ENCODE results near the gene ROBO1.

Gene ROBO1

DNA sequence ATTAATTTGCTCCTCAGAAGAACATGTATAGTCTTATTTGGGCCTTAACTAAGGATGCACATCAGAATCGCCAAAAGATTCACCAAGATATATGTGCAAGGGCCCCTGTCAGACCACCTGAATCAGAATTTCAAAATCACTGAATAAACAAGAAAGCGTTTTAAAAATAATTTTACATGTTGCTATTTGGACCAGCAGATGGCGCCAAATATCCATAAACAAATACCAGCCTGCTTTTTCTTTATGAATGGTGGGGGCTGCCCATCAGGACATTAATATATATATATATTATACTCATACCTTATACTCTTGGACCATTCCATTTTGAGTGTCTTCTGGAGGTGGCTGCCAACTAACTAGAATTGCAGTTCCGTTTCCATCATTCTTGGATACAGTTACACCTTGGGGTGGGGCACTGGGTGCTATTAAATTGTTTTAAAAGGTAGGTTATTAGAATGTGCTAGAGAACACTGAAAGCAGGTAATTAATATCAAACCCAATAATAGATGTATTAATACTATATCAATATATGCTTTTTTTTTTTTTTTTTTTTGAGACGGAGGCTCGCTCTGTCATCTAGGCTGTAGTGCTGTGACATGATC lies 1108.3 kb downstream of the ROBO1 start:
- DNase-seq, result peak in 10 of 56 donors; percentile 3 to 63 (median 14)

DNA sequence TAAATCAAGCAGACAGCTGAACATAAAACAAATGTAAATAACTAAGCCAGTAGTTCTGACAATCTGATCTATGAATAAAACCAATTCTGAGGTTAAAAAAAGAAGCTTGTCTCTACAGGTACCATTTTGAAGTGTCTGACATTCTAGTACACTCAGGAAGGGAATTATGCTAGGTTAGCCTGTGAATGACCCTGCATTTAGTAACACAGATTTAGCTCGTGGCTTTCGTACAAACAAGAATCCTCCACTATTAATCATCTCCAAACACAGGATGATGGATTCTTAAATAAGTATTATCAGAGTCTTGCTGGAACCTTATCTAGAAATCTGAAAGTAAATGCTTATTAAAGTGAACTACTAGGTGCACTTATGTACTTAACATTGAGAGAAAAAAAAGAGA lies 1120.1 kb downstream of the ROBO1 start:
- DNase-seq, result no peak

DNA sequence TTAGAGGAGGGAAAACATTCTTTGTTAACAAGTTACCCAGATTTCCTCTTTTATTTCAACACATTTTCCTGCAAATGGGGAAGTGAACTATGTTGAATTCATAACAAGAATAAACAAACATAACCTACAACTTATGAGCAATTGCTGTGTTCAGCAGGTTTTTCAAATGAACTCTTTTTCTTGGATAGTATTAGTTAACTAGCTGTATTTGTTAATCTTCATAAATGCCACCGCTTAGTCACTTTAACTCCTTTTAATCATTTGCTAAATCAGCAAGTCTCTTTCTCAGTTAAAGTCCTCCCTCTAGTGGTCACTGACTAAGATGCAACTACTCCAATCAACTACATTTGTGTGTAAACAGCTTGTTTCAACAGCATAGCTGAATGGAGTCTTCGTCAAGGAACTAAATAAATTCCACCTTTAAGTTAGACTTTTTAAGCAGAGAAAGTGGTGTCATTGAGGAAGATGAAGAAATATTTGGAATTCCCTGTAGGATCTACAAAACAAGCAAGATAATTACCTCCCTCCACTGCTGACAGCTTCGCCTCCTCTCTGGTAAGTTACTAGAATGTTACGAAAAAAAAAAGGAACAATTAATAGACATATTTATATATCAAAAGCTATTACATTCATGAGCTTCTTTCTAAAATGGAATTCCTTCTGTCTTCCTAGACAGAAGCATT lies 1122.0 kb downstream of the ROBO1 start:
- peak in 2 of 56 donors; percentile 3 to 9 for DNase-seq

DNA sequence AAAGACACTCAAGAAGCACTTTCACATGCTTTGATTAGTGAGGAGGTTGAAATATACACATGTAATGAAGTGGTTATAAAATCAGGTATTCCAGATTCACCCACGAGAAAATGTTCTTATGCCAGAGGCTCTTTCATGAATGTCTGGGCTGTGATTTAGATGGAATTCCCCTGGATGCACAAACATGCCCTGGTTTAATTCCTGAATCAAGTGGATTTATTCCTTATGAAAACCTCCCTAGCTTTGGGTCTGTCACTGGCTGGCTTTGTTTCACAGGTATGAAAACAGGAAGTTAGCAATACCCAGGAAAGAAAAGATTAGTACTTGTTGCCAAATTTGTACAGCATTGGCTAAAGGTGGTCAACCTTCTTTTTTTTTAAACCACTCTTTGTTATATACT lies 1123.0 kb downstream of the ROBO1 start:
- DNase-seq, result no peak

DNA sequence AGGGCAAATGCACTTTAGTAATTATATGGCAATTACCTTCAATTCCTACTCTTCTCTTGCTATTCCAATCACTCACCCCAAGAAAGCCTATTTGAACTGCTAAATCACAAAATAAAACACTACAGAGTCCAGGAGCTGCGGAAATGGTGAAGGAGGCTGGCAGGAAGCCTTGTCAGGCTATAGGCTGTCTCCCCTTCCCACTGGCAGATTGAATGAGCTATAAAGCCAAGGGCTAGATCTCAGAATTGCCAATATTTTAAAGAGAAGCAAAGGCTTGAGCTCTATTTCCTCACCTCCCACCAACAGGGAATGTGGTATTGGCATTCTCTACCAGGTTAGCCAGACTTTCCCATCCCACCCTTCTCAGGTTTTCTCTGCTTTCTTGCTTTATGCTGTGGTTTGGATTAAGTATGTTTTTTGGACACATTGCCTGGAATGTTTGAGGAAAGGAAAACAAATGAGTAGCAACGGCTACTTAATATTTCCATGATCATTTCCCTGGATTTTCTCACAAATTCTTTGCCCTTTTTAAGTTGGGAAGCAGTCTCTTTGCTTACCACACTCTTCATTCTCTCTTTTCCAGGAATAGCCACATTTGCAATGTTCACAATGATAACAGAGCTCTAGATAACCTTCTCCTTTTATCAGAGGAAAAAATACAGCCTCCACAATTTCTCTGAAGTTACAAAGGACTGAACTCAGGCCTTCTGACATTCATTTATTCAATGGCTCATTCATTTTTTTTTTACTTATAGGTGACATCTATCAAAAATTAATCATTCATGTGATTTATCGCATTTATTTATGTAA lies 1125.4 kb downstream of the ROBO1 start:
- no peak for DNase-seq

DNA sequence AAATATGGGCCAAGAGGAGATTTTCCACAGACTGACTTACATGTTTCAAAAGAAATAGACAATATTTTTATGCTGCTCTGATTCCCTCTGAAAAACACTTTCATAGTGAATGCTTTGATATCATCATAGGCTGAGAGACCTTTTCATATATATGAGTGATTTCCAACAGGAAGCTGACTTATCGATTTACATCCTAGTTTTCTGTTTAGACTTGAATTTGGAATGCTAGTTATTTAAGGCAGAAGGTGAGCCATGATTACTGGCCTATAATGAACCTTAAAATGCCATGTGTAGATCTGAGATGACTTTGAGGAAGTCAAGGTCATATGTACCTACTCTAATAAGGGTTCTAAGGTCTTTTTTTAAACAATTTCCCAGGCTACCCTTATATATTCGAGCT lies 1126.1 kb downstream of the ROBO1 start:
- DNase-seq, result no peak

DNA sequence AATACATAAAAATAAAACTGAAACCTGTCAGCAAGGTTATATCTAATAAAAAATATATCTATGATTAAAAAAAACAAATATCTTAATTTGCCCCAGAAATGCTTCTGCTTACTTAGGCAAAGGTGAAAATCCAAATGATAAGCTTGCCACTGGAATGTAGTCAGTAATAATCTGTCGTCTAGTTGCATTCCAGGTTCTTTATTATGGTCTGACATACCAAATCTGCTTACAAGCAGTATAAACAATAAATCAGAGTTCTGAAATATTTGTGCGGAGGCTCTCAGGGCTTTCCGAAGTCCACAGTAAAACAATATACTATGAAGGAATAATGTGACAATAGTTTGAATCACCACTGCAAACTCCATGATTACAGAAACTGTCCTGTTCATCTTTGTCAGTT lies 1133.5 kb downstream of the ROBO1 start:
- no peak for DNase-seq

DNA sequence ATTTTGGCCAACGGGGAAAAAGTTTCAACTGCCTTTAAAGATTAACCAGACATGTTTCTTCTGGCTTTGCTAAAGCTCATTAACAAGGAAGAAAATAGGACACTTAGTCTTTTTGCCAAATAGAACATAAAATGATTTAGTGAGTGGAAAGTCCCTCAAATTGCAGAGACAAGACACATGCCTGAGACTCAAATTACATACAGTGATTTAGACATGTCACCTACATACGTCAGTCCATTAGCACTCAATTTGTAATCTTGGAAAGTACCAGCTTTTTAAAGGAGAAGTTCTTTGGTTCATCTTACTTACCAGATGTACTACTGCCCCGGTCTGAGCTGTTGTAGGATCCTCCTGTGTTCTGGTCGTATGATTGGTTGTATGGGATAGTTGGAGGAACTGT lies 1134.2 kb downstream of the ROBO1 start:
- DNase-seq, result no peak

DNA sequence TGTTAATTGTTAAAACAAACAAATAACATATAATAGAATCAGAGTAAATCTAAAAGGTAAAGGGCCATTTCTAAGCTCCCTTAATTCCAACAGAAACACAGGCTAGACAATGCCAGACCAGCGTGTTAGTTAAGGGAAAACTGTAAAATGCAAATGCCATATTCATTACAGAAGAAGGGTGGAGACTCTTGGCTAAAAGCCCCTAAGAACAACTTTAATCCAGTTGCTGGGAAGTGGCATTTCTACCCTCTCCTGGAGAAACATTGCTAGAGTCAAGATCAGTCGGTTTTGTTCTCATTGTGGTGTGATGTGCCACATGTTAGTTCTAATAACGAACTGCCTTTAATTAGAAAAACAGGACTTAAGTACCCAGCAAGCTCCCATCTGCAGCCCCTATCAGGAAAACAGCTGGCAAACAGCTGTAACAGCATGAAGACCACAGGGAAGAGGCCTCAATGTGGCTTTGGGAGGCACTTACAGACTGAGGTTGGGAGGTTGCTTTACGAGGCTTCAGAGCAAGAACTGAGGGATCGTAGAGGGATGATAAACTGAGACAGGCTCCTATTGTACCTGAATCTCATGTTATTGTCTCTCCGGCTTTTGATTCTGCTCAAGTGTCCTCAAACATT lies 1134.8 kb downstream of the ROBO1 start:
- DNase-seq, result no peak

DNA sequence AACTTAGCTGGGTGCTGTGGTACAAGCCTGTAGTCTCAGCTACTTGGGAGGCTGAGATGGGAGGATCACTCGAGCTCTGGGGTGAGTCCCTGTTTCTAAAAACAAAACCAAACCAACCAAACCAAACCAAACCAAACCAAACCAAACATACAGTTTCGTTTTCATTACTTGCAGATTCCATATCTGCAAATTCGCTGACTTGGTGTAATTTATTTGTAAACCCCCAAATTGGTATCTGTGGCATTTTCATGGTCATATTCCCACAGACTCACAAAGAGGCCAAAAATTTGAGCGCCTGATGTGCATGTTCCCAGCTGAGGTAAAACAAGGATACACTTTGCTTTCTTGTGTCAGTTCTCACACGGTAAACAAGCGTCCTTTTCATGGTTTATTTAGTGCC lies 1138.3 kb downstream of the ROBO1 start:
- no peak for DNase-seq

DNA sequence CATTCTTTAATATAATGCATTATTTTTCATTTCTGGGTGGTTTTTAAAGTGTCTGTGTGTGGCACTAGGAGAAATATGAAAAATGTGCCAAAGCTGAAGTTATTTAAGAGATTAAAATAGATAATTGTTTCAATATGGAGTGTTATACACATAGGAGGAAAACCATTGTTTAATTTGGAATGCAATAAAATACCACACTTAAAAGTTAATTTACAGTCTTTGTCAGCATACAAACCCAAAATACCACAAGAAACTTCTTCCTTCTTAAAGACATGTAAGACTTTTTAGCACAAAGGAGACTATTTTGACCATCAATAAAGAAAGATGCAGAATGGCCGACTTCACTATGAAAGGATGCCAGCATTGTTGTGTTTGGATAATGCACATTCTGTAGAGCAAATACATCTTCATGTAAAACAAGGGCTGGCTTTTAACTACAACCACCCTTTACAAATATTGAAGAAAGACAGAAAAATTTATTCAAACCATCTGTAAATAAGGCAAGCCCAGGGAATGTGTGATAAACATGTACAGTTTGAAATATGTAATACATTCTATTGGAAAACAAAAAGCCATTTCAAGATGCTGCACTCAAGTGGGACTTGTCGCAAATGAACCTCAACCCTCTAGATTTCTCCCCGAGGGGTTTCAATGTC lies 1146.6 kb downstream of the ROBO1 start:
- no peak for DNase-seq

DNA sequence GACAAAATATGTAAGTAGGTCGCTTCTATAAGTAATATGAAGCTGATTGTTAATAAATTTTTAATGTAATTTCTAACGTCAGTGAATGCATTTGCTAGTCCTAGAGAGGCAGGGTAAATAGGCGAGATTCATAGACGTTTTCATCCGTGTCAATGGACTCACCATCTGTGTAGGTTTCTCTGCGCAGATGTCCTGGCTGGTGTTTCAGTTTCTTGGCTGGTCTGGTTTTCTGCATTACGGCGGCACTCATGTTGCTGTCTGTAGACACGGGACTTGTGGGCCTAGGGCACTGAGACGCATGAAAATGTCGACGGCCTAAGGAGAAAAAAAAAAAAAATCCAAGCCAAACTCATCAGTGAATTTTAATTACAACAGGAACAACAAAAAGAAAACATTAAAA lies 1153.3 kb downstream of the ROBO1 start:
- no peak for DNase-seq

DNA sequence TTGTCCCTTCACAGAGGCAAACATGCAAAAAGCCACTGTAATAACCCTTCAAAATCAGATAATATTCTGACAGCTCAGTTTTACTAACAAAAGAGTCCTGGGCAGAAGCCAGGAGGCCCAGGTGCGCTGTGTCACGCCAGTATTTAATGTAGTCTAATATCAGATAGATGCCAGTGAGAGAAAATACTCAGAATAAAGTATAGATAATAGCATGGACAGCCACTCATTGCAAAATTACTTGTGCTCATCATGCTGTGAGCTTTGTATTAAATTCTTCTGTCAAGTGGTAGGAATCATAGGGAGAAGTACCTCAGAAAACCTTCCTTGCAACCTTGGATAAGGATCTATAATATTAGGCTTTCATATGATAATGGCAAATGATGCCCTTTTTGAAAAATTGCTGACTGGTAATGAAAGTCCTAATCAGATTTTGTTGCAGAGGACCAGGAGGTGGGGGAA lies 1154.3 kb downstream of the ROBO1 start:
- DNase-seq, result no peak

DNA sequence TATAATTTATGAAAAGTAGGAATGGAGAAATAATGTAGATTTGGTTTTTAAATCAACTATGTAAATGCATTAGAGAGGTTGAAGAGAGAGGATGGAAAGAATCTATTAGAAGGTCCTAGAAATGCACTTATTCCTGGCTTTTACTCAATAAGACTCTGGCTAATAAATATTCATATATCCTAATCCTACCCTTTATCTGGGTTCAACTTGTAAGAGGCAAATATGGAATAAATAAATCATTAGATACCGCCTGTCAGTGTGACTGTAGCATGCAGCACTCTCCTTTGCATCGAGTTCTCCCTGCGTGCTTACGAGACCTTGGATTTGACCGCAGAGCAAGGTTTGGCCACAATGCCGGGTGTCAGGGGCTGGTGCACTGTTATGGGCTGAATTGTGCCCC lies 1156.5 kb downstream of the ROBO1 start:
- DNase-seq, result no peak

DNA sequence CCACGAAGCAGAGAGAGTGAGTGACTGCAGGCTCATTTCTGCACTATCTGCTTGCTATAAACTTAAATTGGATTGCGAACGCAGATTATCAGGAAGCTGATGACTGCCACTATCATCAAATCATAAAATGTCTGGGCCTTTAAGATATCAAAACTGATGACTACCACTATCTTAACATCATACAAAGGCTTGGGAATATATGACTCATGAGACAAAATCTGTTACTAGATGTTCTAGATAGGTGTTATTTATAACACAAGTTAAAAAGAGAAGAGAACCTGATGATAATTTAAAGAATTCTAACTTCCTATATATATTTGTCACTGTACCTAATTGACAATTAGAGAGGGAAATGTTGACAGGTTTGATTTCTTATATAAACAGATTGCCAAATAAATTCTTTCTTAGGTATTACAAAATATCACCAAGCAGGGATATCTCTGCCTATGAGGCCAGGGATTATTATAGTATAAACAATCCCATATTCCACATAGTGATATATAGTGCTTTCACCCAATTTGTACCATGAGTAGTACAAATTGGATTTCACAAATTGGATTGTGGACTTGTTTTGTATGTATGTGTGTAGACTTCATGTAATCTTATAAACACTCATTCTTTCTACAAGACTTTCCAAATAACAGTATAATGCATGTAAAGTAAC lies 1157.2 kb downstream of the ROBO1 start:
- DNase-seq, result no peak

DNA sequence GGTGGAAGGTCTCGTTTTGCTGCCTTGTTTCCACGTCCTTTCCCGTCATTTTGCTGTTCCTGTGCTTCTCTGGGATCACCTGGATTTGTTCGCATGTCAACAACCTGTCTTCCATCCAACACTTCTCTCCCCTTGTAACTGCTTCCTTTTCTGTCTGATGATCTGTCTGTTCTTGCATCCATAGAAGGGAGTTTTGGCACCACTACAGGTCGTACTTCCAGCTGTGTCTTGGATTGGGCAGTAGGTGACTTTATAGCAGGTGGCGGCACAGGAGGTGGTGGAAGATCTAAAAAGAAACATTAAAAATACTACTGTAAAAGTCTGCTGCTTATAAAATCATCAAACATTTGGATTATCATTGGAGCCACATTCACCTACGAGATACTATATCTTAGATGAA lies 1161.0 kb downstream of the ROBO1 start:
- no peak for DNase-seq

DNA sequence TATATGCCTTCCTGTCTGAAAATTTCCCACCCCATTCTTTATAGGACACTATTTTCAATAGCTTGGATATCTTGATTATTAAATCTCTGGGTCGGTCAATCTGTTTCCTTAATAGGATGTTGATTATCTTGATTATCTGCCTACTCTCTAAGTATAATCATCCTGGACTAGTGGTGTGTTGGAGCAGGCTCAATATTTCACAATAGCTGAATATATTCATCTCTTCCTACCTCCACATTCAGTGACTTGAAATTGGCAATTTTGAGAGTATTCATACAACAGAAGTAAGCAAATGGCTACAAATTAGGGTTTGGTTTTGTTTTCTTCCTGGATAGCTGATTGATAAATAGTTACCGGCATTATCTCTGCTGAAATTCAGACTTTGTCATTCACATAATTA lies 1162.6 kb downstream of the ROBO1 start:
- no peak for DNase-seq

DNA sequence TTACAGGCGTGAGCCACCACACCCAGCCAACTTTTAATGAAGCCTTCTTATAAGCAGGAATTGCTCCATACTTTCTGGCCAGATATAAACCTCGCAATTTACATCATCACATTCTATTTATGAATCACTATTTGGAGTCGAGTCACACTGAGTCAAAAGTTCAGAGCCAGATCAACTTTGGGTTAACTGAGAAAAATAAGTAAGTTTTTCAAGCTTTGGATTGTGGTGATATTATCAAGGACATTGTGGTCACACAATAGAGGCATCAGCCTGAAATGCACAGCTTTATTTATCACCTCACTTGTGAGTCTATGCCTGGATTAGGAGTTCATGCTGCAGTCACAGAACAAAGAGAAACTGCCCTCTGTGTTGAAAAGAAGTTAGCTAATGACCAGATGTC lies 1163.5 kb downstream of the ROBO1 start:
- DNase-seq, result no peak

DNA sequence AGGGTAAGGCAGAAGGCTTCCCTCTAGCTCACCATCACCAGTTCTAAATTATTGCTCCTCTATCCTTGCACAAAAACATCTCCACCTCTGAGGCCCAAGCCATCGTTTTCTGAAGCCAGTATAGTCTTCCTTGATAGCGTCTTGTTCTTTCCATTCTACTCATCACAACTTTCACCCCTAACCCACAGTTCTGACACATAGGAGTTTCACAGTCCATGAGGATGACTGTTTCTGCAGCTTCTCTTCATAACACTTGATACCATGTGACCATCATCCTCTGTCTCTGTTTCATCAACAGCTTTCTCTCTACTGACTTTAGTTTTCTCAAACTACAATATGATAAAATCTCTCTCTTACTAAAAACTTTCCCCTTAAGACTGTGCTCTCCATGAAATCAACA lies 1166.5 kb downstream of the ROBO1 start:
- no peak for DNase-seq

DNA sequence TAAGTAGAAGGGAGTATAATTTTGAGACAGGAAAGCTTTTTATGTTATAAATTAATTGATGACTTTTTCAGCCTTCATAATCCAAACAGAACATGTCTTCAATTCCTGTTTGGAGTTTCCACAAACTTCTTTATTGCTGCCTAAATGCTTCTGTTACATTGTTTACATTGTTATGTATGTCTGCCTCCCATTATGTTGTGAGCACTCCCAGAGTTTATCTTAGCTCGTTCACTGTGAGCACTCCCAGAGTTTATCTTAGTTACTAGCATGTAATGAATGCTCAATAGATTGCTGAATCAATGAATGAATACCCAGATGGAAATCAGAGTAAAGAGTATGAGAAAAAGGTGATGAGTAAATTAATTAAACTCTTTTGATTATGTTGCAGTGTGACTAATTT lies 1178.0 kb downstream of the ROBO1 start:
- DNase-seq, result no peak

Measured in nucleus accumbens (tissue), 56 donors.